Nephron (organoid): ENCODE results near the gene OBSCN.

ENCODE experiments used
- H3K27ac Mint-ChIP-seq, 3 experiments: 2 replicates each; pipeline ENCODE4 v1.8.0; 2020; ENCODE audit warnings: mixed read lengths in 3 of 3, mild to moderate bottlenecking in 2 of 3, moderate library complexity in 1 of 3
- H3K27me3 Mint-ChIP-seq: 2 replicates; pipeline ENCODE4 v1.8.0; 2021; ENCODE audit warnings: low read depth, mild to moderate bottlenecking, moderate library complexity, mixed read lengths
- H3K36me3 Mint-ChIP-seq: 2 replicates; pipeline ENCODE4 v1.8.0; 2020; ENCODE audit warnings: low read depth, mixed read lengths
- H3K4me1 Mint-ChIP-seq: 2 replicates; pipeline ENCODE4 v1.8.0; 2020; ENCODE audit warnings: mixed read lengths
- H3K4me3 Mint-ChIP-seq, 3 experiments: 2 replicates each; pipeline ENCODE4 v1.8.0; 2020; ENCODE audit warnings: mild to moderate bottlenecking in 3 of 3, mixed read lengths in 3 of 3, moderate library complexity in 2 of 3
- H3K9me3 Mint-ChIP-seq: 2 replicates; pipeline ENCODE4 v1.8.0; 2020; ENCODE audit warnings: mixed read lengths
- CTCF ChIP-seq, 3 experiments: fragments of 200-600 bp; sonication (generic); IDR thresholded peaks; one replicate each; pipeline ENCODE4 v1.5.0; 2021; ENCODE audit warnings: antibody characterized with exemption in 3 of 3; ENCODE audit not compliant: unreplicated experiment in 3 of 3

OBSCN gene

GRCh38 chr1:228161362-228161761, 46.5 kb upstream of the OBSCN start:
- H3K27me3 Mint-ChIP-seq: no peaks in the 10 kb centered on the region
- H3K9me3 Mint-ChIP-seq: no peaks in the 10 kb centered on the region
- H3K36me3 Mint-ChIP-seq: no peaks in the 10 kb centered on the region
- peaks cover 10% of the 10 kb centered on the region for H3K4me1 Mint-ChIP-seq
- H3K4me3 Mint-ChIP-seq: peak overlapping the region in 1 of 3 experiments; percentile 53
- TF ChIP-seq CTCF (IDR thresholded peaks at IDR 0.05; ENCODE audit: unreplicated experiment in 3 of 3): no peak
- peak overlapping the region; percentile 13 to 74 (median 61) for H3K27ac Mint-ChIP-seq

- Mint-ChIP-seq H3K4me3 (peak overlapping the region in 1 of 3 experiments; percentile 53), H3K9me3 (no peaks in the 10 kb centered on the region), H3K36me3 (no peaks in the 10 kb centered on the region), H3K4me1 (peaks cover 13% of the 10 kb centered on the region), H3K27ac (peak overlapping the region; percentile 13 to 74 (median 61)), H3K27me3 (no peaks in the 10 kb centered on the region)
- TF ChIP-seq CTCF (IDR thresholded peaks at IDR 0.05; ENCODE audit: unreplicated experiment in 3 of 3): no peak
These were observed 46.0 kb upstream of the OBSCN start for GRCh38 chr1:228161866-228162265.

- peaks cover 14% of the 10 kb centered on the region for H3K4me1 Mint-ChIP-seq
- H3K27ac Mint-ChIP-seq: no peak overlapping the region
- no peaks in the 10 kb centered on the region for H3K36me3 Mint-ChIP-seq
- H3K4me3 Mint-ChIP-seq: no peak overlapping the region
- no peaks in the 10 kb centered on the region for H3K27me3 Mint-ChIP-seq
- no peak for TF ChIP-seq CTCF (IDR thresholded peaks at IDR 0.05; ENCODE audit: unreplicated experiment in 3 of 3)
- no peaks in the 10 kb centered on the region for H3K9me3 Mint-ChIP-seq
These were observed 45.4 kb upstream of the OBSCN start for GRCh38 chr1:228162286-228163006.

DNA sequence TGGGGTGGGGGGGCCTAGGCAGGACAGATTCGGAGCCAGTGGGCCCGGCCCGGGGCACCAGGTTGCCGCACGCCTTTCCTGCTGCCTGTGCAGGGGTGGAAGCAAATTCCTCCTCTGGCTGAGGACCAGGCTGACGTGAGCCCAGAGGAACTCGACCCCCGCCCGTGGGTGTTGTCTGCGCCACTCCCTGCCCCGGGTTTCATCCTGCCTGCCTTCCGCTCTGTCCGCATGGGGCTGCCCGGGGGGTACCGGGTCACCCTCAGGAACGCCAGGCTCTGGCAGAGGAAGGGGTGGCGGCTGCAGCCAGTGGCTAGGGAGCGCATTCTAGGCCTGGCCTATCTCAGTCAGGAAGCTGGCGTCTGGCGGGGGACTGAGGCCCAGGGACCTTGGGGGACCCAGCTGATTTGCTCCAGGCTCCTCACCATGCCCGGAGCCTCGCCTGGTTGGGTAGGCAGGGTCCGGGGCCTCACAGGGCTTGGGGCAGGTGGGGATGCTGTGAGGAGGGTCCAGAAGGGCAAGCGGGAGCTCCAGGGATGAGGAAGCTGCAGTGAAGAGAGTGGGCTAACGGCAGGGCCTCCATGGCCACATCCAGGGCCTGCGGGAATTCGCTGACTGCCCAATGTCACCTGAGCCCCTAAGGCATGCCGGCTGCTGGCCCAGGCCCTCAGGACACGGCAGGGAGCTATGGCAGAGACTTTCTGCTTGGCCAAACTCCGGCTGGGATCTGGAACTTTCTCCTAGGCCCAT, 44.7 kb upstream of the OBSCN start:
- no peak overlapping the region for H3K4me3 Mint-ChIP-seq
- H3K4me1 Mint-ChIP-seq: peaks cover 20% of the 10 kb centered on the region
- H3K9me3 Mint-ChIP-seq: no peaks in the 10 kb centered on the region
- no peak for TF ChIP-seq CTCF (IDR thresholded peaks at IDR 0.05; ENCODE audit: unreplicated experiment in 3 of 3)
- no peak overlapping the region for H3K27ac Mint-ChIP-seq
- H3K36me3 Mint-ChIP-seq: no peaks in the 10 kb centered on the region
- no peaks in the 10 kb centered on the region for H3K27me3 Mint-ChIP-seq

DNA sequence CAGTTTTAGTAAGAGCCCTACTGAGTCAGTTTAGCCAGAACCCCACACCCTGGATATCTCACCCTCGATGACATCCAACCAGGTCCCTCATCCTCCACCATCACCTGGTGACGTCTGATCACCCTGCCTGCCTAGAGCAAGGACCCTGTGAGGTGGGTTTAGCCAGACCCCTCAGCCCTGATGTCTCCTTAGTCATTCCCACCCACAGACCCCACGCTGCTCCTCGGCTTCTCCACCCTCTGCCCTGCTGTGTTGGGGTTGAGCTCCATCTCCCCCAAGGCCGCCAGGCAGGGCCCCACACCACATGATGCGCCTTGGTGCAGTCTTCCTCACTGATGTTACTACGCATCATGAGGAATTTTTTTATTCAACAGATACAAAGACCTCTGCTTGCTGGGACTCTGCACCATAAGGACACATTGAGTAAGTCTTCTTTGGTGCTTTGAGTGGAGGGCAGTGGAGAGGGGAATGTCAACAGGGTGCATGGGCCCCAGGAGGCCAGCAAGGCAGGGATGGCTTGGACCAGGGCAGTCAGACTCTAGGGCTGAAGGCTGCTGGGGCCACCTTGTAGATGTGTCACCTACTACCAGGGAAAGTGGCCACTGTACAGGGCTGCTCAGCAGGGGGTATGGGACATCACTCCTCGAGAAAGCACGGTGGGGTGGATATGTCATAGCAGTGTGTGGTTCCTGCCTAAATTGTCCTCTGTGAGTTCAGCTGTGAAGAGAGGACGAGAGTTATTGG, 43.9 kb upstream of the OBSCN start:
- H3K36me3 Mint-ChIP-seq: no peaks in the 10 kb centered on the region
- peak overlapping the region; percentile 93 to 97 (median 96) for H3K27ac Mint-ChIP-seq
- no peaks in the 10 kb centered on the region for H3K27me3 Mint-ChIP-seq
- peaks cover 20% of the 10 kb centered on the region for H3K4me1 Mint-ChIP-seq
- no peak for TF ChIP-seq CTCF (IDR thresholded peaks at IDR 0.05; ENCODE audit: unreplicated experiment in 3 of 3)
- no peaks in the 10 kb centered on the region for H3K9me3 Mint-ChIP-seq
- H3K4me3 Mint-ChIP-seq: peak overlapping the region; percentile 80 to 94 (median 81)
